Colonic mucosa (tissue), 4 donors: ENCODE measurements around the gene SLC13A4. TPM values are rescaled to one million over a fixed set of nuclear protein-coding genes. Genes with fewer than 3 reads are reported as not detected.

Experiments
- DNase-seq: peaks from one replicate; pipeline ENCODE4 v3.0.0-alpha.2; 2020
- H3K27ac ChIP-seq: fragments of 200-600 bp; one replicate; pipeline ENCODE4 v1.8.0; 2021
- H3K27me3 ChIP-seq: fragments of 200-600 bp; one replicate; pipeline ENCODE4 v1.8.0; 2021
- H3K36me3 ChIP-seq: fragments of 200-600 bp; one replicate; pipeline ENCODE4 v1.8.0; 2021
- H3K4me1 ChIP-seq: fragments of 200-600 bp; one replicate; pipeline ENCODE4 v1.8.0; 2021; ENCODE audit warnings: mild to moderate bottlenecking
- H3K4me3 ChIP-seq: fragments of 200-600 bp; one replicate; pipeline ENCODE4 v1.8.0; 2021
- H3K9ac ChIP-seq, 2 donors: one replicate each; pipeline ENCODE4 v1.7.0; 2013; ENCODE audit warnings: control low read depth in 2 of 2, low read depth in 2 of 2, low read length in 2 of 2
- H3K9me3 ChIP-seq: fragments of 200-600 bp; one replicate; pipeline ENCODE4 v1.8.0; 2021
- intact Hi-C: fragments of 100-400 bp; cut with DNase I; formaldehyde crosslinking; loops from one replicate; pipeline ENCODE4 v1.14.1; 2022
- total RNA-seq, 2 donors: library from RNA; stranded (reverse); fragmentation: NEBNext Ultra II Directional in 1 of 2; extraction: Animal tissue kit (Norgen Biotek cat#: 25700) in 1 of 2; gene quantifications; one replicate each; pipeline ENCODE4 v1.2.1, GENCODE V29; 2021
- TF ChIP-seq, protein P1 (sequence below): fragments of 200-600 bp; IDR thresholded peaks from one replicate; pipeline ENCODE4 v1.8.0; 2022; ENCODE audit warnings: antibody characterized with exemption, mild to moderate bottlenecking
- donor health status: healthy.
- donor health status: DM: no; HTN: no; CAD: no.
- donor health status: DM: no; HTN: no; CAD: no.

SLC13A4 gene
- total RNA-seq, 2 donors from 2014 or later, result not detected

GRCh38 chr7:135712796-135713195 is 15.2 kb downstream of the SLC13A4 start:
- no peaks in the 10 kb centered on the region for H3K36me3 ChIP-seq
- H3K4me3 ChIP-seq, result no peak overlapping the region
- no peaks in the 10 kb centered on the region for H3K27me3 ChIP-seq
- no peaks in the 10 kb centered on the region for H3K9me3 ChIP-seq
- TF ChIP-seq, protein P1, sequence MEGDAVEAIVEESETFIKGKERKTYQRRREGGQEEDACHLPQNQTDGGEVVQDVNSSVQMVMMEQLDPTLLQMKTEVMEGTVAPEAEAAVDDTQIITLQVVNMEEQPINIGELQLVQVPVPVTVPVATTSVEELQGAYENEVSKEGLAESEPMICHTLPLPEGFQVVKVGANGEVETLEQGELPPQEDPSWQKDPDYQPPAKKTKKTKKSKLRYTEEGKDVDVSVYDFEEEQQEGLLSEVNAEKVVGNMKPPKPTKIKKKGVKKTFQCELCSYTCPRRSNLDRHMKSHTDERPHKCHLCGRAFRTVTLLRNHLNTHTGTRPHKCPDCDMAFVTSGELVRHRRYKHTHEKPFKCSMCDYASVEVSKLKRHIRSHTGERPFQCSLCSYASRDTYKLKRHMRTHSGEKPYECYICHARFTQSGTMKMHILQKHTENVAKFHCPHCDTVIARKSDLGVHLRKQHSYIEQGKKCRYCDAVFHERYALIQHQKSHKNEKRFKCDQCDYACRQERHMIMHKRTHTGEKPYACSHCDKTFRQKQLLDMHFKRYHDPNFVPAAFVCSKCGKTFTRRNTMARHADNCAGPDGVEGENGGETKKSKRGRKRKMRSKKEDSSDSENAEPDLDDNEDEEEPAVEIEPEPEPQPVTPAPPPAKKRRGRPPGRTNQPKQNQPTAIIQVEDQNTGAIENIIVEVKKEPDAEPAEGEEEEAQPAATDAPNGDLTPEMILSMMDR, result no peak
- no peak overlapping the region for H3K27ac ChIP-seq
- H3K4me1 ChIP-seq, result no peaks in the 10 kb centered on the region
- intact Hi-C loops, result no loop called here
- no peak overlapping the region for H3K9ac ChIP-seq
- DNase-seq, result no peak

DNA sequence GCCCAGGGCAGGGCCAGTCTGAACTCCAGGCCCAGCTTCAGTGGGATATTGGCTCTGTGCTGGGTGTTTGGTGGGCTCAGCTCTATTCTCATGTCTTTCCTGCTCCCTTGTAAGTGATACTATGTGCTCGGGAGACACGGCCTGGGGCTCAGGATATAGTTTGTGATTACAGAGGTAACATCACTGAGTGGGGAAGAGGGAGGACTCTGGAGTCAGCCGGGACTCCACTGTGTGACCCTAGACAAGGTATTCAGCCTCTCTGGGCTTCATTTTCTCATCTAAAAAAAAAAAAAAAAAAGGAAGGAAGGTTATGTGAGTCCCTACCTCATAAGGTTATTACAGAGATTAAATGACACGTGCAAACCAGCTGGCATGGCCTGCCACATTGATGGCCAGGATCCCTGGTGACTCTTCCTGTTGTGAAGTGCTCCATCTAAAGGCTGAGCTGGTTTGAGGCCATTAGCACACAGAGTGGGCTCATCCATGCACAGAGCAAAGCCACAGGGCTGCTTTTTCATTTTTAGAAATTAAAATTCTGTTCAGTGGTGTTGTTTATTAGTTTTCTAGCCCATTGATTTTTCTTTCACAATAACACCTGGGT is 15.7 kb downstream of the SLC13A4 start:
- H3K9ac ChIP-seq, result no peak overlapping the region

DNA sequence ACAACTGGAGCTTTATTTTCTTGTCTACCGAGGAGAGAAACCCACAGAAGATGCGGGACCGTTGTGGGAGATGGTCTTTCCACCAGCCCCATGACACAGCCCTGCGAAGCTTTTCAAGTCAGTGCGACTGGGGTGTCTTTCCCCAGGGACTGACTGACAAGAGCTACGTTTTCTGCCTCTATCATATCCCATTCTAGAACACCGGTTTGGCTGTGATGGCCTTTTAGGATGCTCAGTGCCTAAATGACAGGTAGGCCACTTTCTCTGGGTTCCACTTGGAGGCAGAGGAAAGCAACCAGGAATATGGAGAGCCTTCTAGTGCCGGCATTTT is 16.9 kb downstream of the SLC13A4 start:
- Histone ChIP-seq H3K27ac (no peak overlapping the region), H3K4me3 (no peak overlapping the region), H3K9me3 (no peaks in the 10 kb centered on the region), H3K27me3 (no peaks in the 10 kb centered on the region), H3K9ac (no peak overlapping the region), H3K4me1 (no peaks in the 10 kb centered on the region), H3K36me3 (no peaks in the 10 kb centered on the region)
- TF ChIP-seq, protein P1, result no peak
- intact Hi-C loops, result no loop called here
- DNase-seq, result no peak

More for the DNA sequence above, 15.7 kb downstream of the SLC13A4 start:
- H3K4me3 ChIP-seq, result no peak overlapping the region
- intact Hi-C loops, result no loop called here
- DNase-seq, result no peak
- H3K4me1 ChIP-seq, result no peaks in the 10 kb centered on the region
- TF ChIP-seq, protein P1, result no peak
- no peaks in the 10 kb centered on the region for H3K27me3 ChIP-seq
- no peaks in the 10 kb centered on the region for H3K9me3 ChIP-seq
- H3K36me3 ChIP-seq, result no peaks in the 10 kb centered on the region
- H3K27ac ChIP-seq, result no peak overlapping the region

DNA sequence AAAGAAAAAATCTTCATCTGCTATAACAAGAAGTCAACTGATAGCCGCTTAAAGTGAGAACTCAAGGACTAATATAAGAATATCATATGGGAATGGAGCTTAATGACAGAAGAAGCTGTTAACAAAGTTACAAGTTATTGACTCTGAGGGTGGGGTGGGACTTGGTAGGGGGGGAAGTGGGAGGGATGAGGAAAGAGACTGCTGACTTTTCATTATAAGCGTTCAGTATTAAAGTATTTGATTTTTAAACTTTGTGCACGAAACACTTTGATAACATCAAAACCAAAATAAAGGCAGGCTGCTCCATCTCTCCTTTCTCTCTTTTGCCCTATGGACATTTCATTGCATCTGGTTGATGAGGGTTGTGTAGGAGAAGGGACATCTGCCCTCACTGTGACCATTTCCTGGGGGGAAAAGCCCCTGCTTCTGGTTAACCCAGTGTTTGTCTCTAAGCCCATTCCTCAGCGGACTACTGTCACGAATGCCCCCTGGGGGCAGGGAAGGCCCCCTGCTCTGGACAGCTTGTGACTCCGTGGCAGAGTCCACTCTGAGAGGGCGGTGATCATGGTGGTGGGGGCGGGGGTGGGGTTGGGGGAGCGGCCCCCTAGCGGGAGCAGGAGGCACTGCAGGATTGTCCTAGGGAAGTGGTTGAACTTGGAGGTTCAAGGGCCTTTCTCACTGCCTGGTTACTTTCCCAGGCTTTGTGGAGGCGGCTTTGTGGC is 17.4 kb downstream of the SLC13A4 start:
- no peak for DNase-seq

DNA sequence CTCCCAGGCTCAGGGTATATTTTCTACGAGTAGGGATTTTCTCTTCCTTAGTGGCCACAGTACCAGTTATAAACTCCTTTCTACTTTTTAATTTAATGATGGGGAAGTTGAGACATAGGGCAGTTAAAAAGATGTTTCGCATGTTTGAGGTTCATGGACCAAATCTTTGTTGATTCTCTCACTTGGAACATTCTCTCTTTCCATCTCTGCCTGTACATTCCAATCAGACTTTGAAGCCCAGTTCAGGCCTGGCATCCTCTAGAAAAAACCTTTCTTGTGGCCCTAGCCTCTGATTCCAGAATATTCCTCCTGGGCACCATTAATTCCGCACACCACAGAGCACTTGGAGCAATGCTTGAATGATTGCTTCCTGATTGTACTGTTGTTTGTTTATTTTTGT is 18.5 kb downstream of the SLC13A4 start:
- Histone ChIP-seq H3K27ac (no peak overlapping the region), H3K36me3 (no peaks in the 10 kb centered on the region), H3K27me3 (no peaks in the 10 kb centered on the region), H3K4me3 (no peak overlapping the region), H3K4me1 (no peaks in the 10 kb centered on the region), H3K9ac (no peak overlapping the region), H3K9me3 (no peaks in the 10 kb centered on the region)
- intact Hi-C loops, result no loop called here
- TF ChIP-seq, protein P1, result no peak
- DNase-seq, result no peak

More for the DNA sequence above, 17.4 kb downstream of the SLC13A4 start:
- Histone ChIP-seq H3K9ac (no peak overlapping the region), H3K4me1 (no peaks in the 10 kb centered on the region), H3K27me3 (no peaks in the 10 kb centered on the region), H3K4me3 (no peak overlapping the region), H3K27ac (no peak overlapping the region), H3K9me3 (no peaks in the 10 kb centered on the region), H3K36me3 (no peaks in the 10 kb centered on the region)
- intact Hi-C loops, result no loop called here
- TF ChIP-seq, protein P1, result peak; percentile 50
